Measurements from ENCODE around the gene EFHB.
"Not testable (repeated sequence)": the region's sequence is repeated elsewhere in the genome, so short reads cannot be mapped to it uniquely, and the experiment has no call there.

Gene EFHB

GRCh38 chr3:19920401-19921080 lies 13.5 kb downstream of the EFHB start:
- DNase-seq = no peak

GRCh38 chr3:19917167-19917566 lies 16.9 kb downstream of the EFHB start:
- no peak for DNase-seq

GRCh38 chr3:19911452-19911851 lies 22.6 kb downstream of the EFHB start:
- DNase-seq = no peak

- DNase-seq = no peak
Measured at GRCh38 chr3:19907523-19907922, 26.5 kb downstream of the EFHB start.

GRCh38 chr3:19903649-19904048 lies 30.4 kb downstream of the EFHB start:
- DNase-seq = no peak

- DNase-seq = no peak
Measured at GRCh38 chr3:19901918-19902317, 32.1 kb downstream of the EFHB start.

GRCh38 chr3:19901337-19901736 lies 32.7 kb downstream of the EFHB start:
- DNase-seq = no peak

- DNase-seq = not testable (repeated sequence)
Measured at GRCh38 chr3:19899833-19900232, 34.2 kb downstream of the EFHB start.

GRCh38 chr3:19899264-19899663 lies 34.8 kb downstream of the EFHB start:
- DNase-seq = no peak

- no peak for DNase-seq
Measured at GRCh38 chr3:19898721-19899120, 35.3 kb downstream of the EFHB start.

GRCh38 chr3:19891740-19892139 lies 42.3 kb downstream of the EFHB start:
- no peak for DNase-seq

- DNase-seq = no peak
Measured at GRCh38 chr3:19888428-19889152, 45.4 kb downstream of the EFHB start.

- DNase-seq = not testable (repeated sequence)
Measured at GRCh38 chr3:19887122-19887521, 46.9 kb downstream of the EFHB start.

- no peak for DNase-seq
Measured at GRCh38 chr3:19886404-19886803, 47.6 kb downstream of the EFHB start.

- no peak for DNase-seq
Measured at GRCh38 chr3:19885468-19885867, 48.5 kb downstream of the EFHB start.

- DNase-seq = no peak
Measured at GRCh38 chr3:19881852-19882251, 52.2 kb downstream of the EFHB start.

GRCh38 chr3:19881036-19881435 lies 53.0 kb downstream of the EFHB start:
- no peak for DNase-seq

- DNase-seq = no peak
Measured at GRCh38 chr3:19877656-19878055, 56.4 kb downstream of the EFHB start.

- peak; percentile 22 for DNase-seq
Measured at GRCh38 chr3:19866751-19867347, 67.2 kb downstream of the EFHB start.

- not testable (repeated sequence) for DNase-seq
Measured at GRCh38 chr3:19855318-19855717, 78.7 kb downstream of the EFHB start.

GRCh38 chr3:19846609-19847008 lies 87.4 kb downstream of the EFHB start:
- not testable (repeated sequence) for DNase-seq

Measured in stimulated activated CD4-positive, alpha-beta T cell treated with anti-CD3 and anti-CD28 coated beads, Interleukin-1b, Interleukin-23, amount 100 ng/mL, for 48 hours (primary cell).